Suppressor macrophage (primary cell): ENCODE measurements around the gene CCDC12.

Source experiments
- DNase-seq, 4 experiments: peaks; one replicate each; pipeline ENCODE4 v3.0.0-alpha.2; 2020 to 2022

The CCDC12 gene

GRCh38 chr3:46996689-46997452 is 20.3 kb upstream of the CCDC12 start:
- no peak for DNase-seq

- no peak for DNase-seq
Measured at GRCh38 chr3:46995901-46996562, 19.5 kb upstream of the CCDC12 start.

- DNase-seq = no peak
Measured at GRCh38 chr3:46994801-46995731, 18.5 kb upstream of the CCDC12 start.

GRCh38 chr3:46993986-46994385 is 17.4 kb upstream of the CCDC12 start:
- no peak for DNase-seq

GRCh38 chr3:46993292-46993691 is 16.7 kb upstream of the CCDC12 start:
- DNase-seq = no peak

- DNase-seq = no peak
Measured at GRCh38 chr3:46992231-46992630, 15.7 kb upstream of the CCDC12 start.

GRCh38 chr3:46991406-46992165 is 15.0 kb upstream of the CCDC12 start:
- DNase-seq = no peak

GRCh38 chr3:46990573-46991374 is 14.2 kb upstream of the CCDC12 start:
- DNase-seq = peak; percentile 95 to 98 (median 98)

- peak; percentile 29 to 62 (median 50) for DNase-seq
Measured at GRCh38 chr3:46989146-46989810, 12.7 kb upstream of the CCDC12 start.

GRCh38 chr3:46988616-46989015 is 12.1 kb upstream of the CCDC12 start:
- no peak for DNase-seq

- peak; percentile 68 to 87 (median 82) for DNase-seq
Measured at GRCh38 chr3:46987743-46988401, 11.3 kb upstream of the CCDC12 start.

- DNase-seq = no peak
Measured at GRCh38 chr3:46987319-46987742, 10.8 kb upstream of the CCDC12 start.

GRCh38 chr3:46986782-46987310 is 10.3 kb upstream of the CCDC12 start:
- no peak for DNase-seq

GRCh38 chr3:46986055-46986730 is 9.6 kb upstream of the CCDC12 start:
- DNase-seq = no peak

GRCh38 chr3:46985588-46985987 is 9.0 kb upstream of the CCDC12 start:
- DNase-seq = no peak

GRCh38 chr3:46984591-46985459 is 8.3 kb upstream of the CCDC12 start:
- peak in 2 of 4 experiments; percentile 34 to 52 for DNase-seq

- DNase-seq = peak; percentile 43 to 58 (median 52)
Measured at GRCh38 chr3:46982546-46982945, 6.0 kb upstream of the CCDC12 start.

- peak; percentile 63 to 83 (median 66) for DNase-seq
Measured at GRCh38 chr3:46981932-46982471, 5.5 kb upstream of the CCDC12 start.
